ENCODE measurements around the gene TMEM92. TPM values are rescaled to one million over a fixed set of nuclear protein-coding genes. Genes with fewer than 3 reads are reported as not detected.

Gene TMEM92
- total RNA-seq, 3 donors from 2014 or later, result 1.3 to 2.8 (median 2.6) TPM

- no peak for DNase-seq
- TF ChIP-seq CTCF (IDR thresholded peaks at IDR 0.05), result no peak
- H3K4me3 ChIP-seq, result no peak overlapping the region
- ATAC-seq, result no peak
- intact Hi-C loops (cut with DNase I, micrococcal nuclease), result no loop called here
- no peaks in the 10 kb centered on the region for H3K9me3 ChIP-seq
- no peaks in the 10 kb centered on the region for H3K36me3 ChIP-seq (ENCODE audit: low read depth)
- H3K4me1 ChIP-seq (ENCODE audit: low read depth), result no peaks in the 10 kb centered on the region
Measured at GRCh38 chr17:50318501-50319285, 44.4 kb downstream of the TMEM92 start.

- no peak for ATAC-seq
Measured at GRCh38 chr17:50319306-50320004, 45.2 kb downstream of the TMEM92 start.

GRCh38 chr17:50322271-50322670 is 48.0 kb downstream of the TMEM92 start:
- DNase-seq, result no peak
- no peak for ATAC-seq
- Histone ChIP-seq H3K4me1 (ENCODE audit: low read depth) (no peaks in the 10 kb centered on the region), H3K4me3 (no peak overlapping the region), H3K36me3 (ENCODE audit: low read depth) (no peaks in the 10 kb centered on the region), H3K9me3 (no peaks in the 10 kb centered on the region)
- intact Hi-C loops (cut with DNase I, micrococcal nuclease), result no loop called here
- no peak for TF ChIP-seq CTCF (IDR thresholded peaks at IDR 0.05)

More at GRCh38 chr17:50319306-50320004, 45.2 kb downstream of the TMEM92 start:
- H3K9me3 ChIP-seq, result no peaks in the 10 kb centered on the region
- no peak for DNase-seq
- intact Hi-C loops (cut with DNase I, micrococcal nuclease), result no loop called here
- H3K4me3 ChIP-seq, result no peak overlapping the region
- no peak for TF ChIP-seq CTCF (IDR thresholded peaks at IDR 0.05)
- no peaks in the 10 kb centered on the region for H3K4me1 ChIP-seq (ENCODE audit: low read depth)
- no peaks in the 10 kb centered on the region for H3K36me3 ChIP-seq (ENCODE audit: low read depth)

DNA sequence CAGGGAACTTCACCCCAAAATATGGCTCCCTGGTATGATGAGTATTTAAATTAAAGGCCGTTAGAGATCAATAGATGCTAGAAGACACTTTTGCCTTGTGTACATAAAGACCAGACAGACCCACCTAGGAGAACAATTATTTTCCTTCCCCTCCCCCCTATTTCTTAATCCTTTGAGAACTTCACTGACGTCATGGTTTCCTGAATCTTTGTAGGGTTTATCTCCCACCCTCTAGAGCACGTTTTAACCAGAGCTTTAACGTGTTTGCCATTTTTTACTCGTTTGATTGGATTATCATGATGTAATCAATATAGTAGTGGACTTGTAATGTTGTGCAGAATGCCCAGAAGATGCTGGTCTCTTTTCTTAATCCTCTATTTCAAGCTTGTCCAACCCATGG is 48.8 kb downstream of the TMEM92 start:
- DNase-seq, result no peak
- Histone ChIP-seq H3K9me3 (no peaks in the 10 kb centered on the region), H3K4me3 (no peak overlapping the region), H3K4me1 (ENCODE audit: low read depth) (no peaks in the 10 kb centered on the region), H3K36me3 (ENCODE audit: low read depth) (no peaks in the 10 kb centered on the region)
- intact Hi-C loops (cut with DNase I, micrococcal nuclease), result no loop called here
- no peak for TF ChIP-seq CTCF (IDR thresholded peaks at IDR 0.05)
- ATAC-seq, result no peak

GRCh38 chr17:50325906-50326305 is 51.6 kb downstream of the TMEM92 start:
- no peaks in the 10 kb centered on the region for H3K9me3 ChIP-seq
- no peak for ATAC-seq
- no peaks in the 10 kb centered on the region for H3K4me1 ChIP-seq (ENCODE audit: low read depth)
- H3K4me3 ChIP-seq, result no peak overlapping the region
- no peaks in the 10 kb centered on the region for H3K36me3 ChIP-seq (ENCODE audit: low read depth)
- DNase-seq, result no peak
- intact Hi-C loops (cut with DNase I, micrococcal nuclease), result no loop called here
- no peak for TF ChIP-seq CTCF (IDR thresholded peaks at IDR 0.05)
